AG08396 (cell line): ENCODE data around the gene ETF1.
"Not testable (repeated sequence)": the region's sequence is repeated elsewhere in the genome, so short reads cannot be mapped to it uniquely, and the experiment has no call there.

Source experiments
- DNase-seq: peaks from one replicate; pipeline ENCODE4 v3.0.0; 2012; ENCODE audit warnings: low spot score, mixed read lengths

The ETF1 gene

GRCh38 chr5:138529812-138530211 is 13.2 kb downstream of the ETF1 start:
- DNase-seq: no peak

- no peak for DNase-seq
These were observed 14.1 kb downstream of the ETF1 start for GRCh38 chr5:138528744-138529469.

- DNase-seq: no peak
These were observed 14.8 kb downstream of the ETF1 start for GRCh38 chr5:138528208-138528607.

GRCh38 chr5:138527170-138527569 is 15.9 kb downstream of the ETF1 start:
- DNase-seq: no peak

GRCh38 chr5:138523406-138523805 is 19.6 kb downstream of the ETF1 start:
- no peak for DNase-seq

- DNase-seq: no peak
These were observed 22.1 kb downstream of the ETF1 start for GRCh38 chr5:138520971-138521370.

GRCh38 chr5:138517437-138517836 is 25.6 kb downstream of the ETF1 start:
- DNase-seq: no peak

- DNase-seq: no peak
These were observed 27.3 kb downstream of the ETF1 start for GRCh38 chr5:138515556-138516245.

- DNase-seq: no peak
These were observed 29.0 kb downstream of the ETF1 start for GRCh38 chr5:138514021-138514420.

- no peak for DNase-seq
These were observed 34.1 kb downstream of the ETF1 start for GRCh38 chr5:138508958-138509357.

GRCh38 chr5:138507485-138507884 is 35.6 kb downstream of the ETF1 start:
- not testable (repeated sequence) for DNase-seq

- no peak for DNase-seq
These were observed 36.4 kb downstream of the ETF1 start for GRCh38 chr5:138506370-138507306.

- no peak for DNase-seq
These were observed 38.2 kb downstream of the ETF1 start for GRCh38 chr5:138504799-138505198.

GRCh38 chr5:138503487-138504270 is 39.4 kb downstream of the ETF1 start:
- peak; percentile 74 for DNase-seq

- DNase-seq: no peak
These were observed 40.5 kb downstream of the ETF1 start for GRCh38 chr5:138502521-138502920.

- DNase-seq: no peak
These were observed 40.9 kb downstream of the ETF1 start for GRCh38 chr5:138502121-138502520.

- DNase-seq: no peak
These were observed 44.7 kb downstream of the ETF1 start for GRCh38 chr5:138498376-138498775.

GRCh38 chr5:138495351-138495750 is 47.7 kb downstream of the ETF1 start:
- DNase-seq: no peak

GRCh38 chr5:138492560-138493045 is 50.4 kb downstream of the ETF1 start:
- DNase-seq: no peak

- DNase-seq: peak; percentile 96
These were observed 51.1 kb downstream of the ETF1 start for GRCh38 chr5:138491669-138492559.

- no peak for DNase-seq
These were observed 51.8 kb downstream of the ETF1 start for GRCh38 chr5:138491284-138491648.
